Stimulated activated CD8-positive, alpha-beta memory T cell treated with anti-CD3 and anti-CD28 coated beads, Interleukin-7, amount 100 ng/mL, for 24 hours (primary cell): ENCODE measurements around the gene RABGGTA.

ENCODE experiments used
- DNase-seq: peaks from one replicate; pipeline ENCODE4 v3.0.0-alpha.2; 2020; ENCODE audit warnings: low read depth

Gene RABGGTA

DNA sequence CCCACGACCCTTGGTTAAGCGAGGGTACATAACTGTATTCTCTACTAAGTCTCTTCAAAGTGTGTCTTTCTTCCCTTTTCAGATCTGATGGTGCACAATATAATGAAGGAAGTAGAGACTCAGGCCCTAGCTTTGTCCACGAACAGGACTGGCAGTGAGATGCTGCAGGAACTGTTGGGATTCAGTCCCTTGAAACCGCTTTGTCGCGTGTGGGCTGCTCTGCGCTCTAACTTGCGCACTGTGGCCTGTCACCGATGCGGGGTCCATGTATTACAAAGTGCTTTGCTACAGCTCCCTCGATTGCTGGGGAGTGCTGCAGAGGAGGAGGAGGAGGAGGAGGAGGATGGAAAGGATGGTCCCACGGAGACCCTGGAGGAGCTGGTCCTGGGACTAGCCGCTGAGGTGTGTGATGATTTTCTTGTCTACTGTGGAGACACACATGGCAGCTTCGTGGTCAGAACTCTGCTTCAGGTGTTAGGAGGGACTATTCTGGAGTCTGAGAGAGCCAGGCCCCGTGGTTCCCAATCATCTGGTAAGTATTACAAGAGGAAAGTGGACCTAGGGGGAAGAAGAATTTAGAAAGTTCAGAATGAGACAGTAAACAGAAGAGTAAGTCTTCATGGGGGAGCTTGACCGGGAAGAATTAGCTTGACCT is 29.1 kb upstream of the RABGGTA start:
- no peak for DNase-seq

GRCh38 chr14:24299255-24300191 is 28.1 kb upstream of the RABGGTA start, which contains the start of the genes DHRS1 and NOP9:
Gene DHRS1 (minus strand): TSS chr14:24299780. CDS start chr14:24299106, 674 bp downstream.
Gene NOP9 (plus strand): TSS chr14:24299850. CDS start chr14:24299955, 105 bp downstream.
- peak; percentile 85 for DNase-seq

- no peak for DNase-seq
Measured at GRCh38 chr14:24298892-24299254, 27.5 kb upstream of the RABGGTA start.

GRCh38 chr14:24297190-24297964 is 26.0 kb upstream of the RABGGTA start:
- DNase-seq = no peak

- no peak for DNase-seq
Measured at GRCh38 chr14:24296341-24297157, 25.2 kb upstream of the RABGGTA start.

GRCh38 chr14:24293525-24293924 is 22.1 kb upstream of the RABGGTA start:
- no peak for DNase-seq

DNA sequence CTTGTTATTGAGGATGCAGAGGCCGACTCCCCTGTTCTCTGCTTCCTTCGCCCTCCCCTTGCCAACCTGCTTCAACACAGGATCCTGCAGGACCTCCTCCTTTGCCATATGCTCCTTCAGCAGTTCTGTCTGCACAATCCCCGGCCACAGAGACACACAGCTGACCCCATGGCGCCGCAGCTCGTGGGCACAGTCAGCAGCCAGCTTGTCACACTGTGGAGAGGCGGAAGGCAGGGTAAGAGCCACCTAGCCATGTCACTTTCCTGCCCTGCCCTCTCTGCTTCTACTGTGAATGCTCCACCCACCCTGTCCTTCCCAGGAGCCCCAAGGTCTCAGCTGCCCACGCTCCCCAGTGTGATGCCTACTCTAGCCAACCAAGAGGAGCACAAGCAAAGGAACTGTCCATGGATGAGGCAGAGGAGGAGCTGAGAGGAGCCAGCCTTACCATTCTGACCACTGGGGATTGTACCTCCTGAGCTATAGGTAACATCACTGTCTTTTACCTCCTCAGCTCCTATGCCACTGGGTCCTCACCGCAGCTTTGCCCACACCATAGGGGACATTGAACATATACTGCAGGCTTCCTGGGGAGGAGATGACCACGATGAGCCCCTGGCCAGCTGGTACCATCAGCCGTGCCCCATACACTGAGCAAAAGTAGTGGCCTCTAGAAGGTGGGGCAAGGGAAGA is 20.9 kb upstream of the RABGGTA start:
- no peak for DNase-seq

DNA sequence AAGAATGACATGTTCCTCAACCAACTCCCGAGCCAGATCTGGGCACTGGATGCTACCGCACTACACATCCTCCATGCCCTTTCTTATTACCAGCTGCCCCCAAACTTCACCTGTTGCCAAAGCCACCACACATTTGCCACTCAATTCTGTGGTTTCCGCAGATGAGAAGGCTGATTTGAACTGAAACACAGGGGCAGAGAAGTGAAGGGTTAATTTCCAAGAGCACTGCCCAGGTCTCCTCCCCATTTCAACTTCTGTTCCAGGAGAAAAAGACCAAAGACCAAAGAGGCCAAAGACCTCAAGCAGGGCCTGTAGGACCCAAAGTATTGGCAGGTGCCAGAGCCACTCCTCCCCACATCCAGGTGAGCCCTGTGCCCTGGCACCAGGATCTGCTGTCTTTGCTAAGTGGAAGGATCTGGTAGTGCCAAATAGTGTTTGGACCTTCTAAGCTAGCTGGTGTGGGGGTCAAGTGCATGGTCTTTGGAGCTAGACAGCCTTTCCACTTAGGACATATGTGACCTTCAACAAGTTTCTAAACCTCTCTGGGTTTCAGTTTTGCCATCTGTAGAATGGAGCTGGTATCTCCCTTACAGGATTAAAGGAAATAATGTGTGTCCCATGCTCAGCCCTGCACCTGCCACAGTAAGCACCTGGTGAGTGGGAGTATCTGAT is 20.2 kb upstream of the RABGGTA start:
- no peak for DNase-seq

DNA sequence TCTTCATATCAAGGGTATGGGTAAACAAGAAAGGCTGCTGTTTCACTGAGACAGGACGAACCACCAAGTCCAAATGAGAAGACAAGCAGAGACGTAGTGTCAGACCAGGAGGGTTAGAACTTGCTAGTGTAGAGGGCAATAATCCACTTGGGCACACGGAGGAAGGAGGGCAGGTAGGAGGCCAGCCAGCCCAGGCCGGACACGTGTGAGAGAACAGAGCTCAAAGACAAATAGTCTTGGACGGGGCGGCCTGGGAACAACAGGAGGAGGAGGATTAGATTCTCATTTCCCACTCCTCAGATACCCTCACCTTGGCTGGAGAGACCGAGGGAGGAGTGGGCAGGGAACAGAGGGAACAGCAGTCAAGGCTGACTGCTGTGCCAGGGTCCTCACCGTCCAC is 19.3 kb upstream of the RABGGTA start:
- DNase-seq = no peak

DNA sequence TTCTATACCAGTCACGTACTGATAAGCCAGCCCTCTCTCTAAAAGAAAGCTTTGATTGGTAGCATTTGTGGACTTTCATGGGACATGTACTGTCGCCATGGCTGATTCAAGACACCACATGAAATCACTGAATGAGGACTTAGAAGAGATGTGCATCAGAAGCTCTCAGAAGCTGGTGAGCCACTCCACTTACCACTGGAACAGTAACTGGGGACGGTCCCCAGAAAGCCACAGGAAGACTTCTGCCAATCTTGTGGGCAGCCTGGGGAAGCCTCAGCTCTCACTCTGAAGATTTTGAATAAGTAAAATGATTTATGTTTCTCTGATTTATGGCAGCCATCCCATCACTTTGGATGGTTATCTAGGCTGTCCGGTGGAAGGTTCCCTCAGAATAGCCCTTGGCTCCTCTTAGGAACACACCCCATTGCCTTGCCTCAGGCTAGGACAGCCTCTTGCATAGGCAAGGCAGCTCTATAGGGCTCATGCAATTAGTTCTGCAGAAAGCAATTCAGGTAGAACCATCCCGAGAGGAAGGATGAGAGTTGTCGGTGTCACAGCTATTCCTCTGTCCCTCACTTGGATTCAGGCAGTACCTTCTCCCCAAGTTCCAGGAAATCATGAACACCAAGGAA is 18.4 kb upstream of the RABGGTA start:
- DNase-seq = no peak

DNA sequence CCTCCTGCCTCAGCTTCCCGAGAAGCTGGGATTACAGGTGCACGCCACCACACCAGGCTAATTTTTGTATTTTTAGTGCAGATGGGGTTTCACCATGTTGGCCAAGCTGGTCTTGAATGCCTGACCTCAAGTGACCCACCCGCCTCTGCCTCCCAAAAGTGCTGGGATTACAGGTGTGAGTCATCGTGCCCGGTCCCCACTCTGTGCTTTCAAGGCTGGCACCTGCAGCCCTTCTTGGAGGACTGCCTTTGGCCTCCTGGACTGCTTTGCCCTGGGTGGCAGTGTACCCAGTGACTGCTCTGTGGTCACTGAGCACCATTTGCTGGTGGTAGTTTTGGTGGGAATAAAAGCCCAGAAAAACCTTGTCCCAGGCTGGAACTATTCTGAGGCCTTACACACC is 15.6 kb upstream of the RABGGTA start:
- no peak for DNase-seq

- no peak for DNase-seq
Measured at GRCh38 chr14:24285351-24285750, 14.0 kb upstream of the RABGGTA start.

DNA sequence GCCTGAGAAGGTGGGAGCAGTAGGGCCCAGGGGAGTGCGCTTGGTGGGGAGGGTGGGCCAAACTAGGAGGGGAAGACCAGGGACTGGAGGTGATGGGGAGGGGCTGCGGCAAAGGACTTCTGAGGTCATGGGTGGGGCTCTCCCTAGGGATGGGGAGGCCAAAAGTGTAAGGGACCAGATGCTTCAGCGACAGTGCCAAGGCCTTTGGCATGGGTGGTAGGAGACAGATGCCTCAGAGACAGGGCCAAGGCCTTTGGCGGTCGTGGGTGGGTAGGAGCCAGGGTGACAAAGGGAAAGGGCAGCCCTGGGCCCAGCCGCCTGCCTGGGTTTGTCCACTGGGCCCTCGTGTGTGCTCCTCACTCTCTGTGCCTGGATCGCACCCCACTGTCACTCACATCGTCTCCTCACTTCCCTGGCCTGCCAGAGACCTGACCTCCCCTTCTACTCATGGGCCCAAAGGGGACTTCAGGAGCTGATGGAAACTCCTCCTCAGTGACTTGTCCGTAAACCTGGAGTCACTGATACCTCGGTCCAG is 13.2 kb upstream of the RABGGTA start:
- DNase-seq = no peak

GRCh38 chr14:24283796-24284460 is 12.5 kb upstream of the RABGGTA start:
- DNase-seq = no peak

DNA sequence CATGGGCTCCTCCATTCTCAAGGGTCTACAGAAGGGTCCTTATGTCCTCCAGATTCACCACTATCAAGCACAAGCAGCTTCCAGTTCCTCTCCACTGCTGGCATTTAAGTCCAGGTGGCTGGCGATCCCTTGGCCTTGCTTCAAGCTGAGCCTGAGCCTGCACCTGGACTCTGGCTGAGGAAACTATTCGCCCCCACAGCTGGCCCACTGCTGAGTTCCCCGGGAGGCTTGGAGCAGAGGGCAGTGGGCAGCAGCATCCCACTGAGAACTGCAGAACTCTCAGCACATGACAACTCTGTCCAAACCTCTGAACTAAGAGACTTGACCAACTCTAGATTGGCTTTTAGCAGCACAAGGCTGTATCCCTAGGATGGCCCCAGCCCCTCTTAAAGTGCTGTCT is 11.3 kb upstream of the RABGGTA start:
- no peak for DNase-seq

DNA sequence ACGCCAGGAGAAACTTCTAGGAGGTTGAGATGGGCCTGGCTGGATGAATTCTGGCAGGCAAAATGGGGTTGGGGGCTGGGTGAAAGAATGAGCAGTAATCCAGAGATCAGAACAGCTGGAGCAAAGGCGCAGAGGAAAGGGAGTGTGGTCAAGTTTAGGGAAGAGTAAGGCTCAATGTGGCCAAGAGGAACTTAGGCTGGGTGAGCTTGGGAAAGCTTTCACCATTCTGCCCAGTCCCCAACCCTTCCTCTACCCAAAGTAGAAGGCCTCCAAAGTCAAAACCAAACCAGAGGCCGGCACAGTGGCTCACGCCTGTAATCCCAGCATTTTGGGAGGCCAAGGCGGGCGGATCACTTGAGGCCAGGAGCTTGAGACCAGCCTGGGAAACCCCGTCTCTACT is 10.2 kb upstream of the RABGGTA start:
- DNase-seq = no peak

GRCh38 chr14:24280797-24281460 is 9.5 kb upstream of the RABGGTA start:
- DNase-seq = no peak
